T-cell (primary cell): ENCODE data around the gene GADD45A. TPM values are rescaled to one million over a fixed set of nuclear protein-coding genes. Genes with fewer than 3 reads are reported as not detected.

ENCODE experiments used
- ATAC-seq, 4 experiments: fragments of 200-7000 bp in 3 of 4; fragments of 150-1000 bp in 1 of 4; cut with Tn5 transposase; replicated peaks in 1 of 4; 1 replicate in 3 of 4; 2 replicates in 1 of 4; pipeline ENCODE4 v1.10.0; 2021; ENCODE audit warnings: moderate library complexity in 3 of 4, mild to moderate bottlenecking in 2 of 4, moderate number of reproducible peaks in 1 of 4
- CTCF ChIA-PET, 2 donors: fragments of 300-600 bp; sonication (Branson Sonifier 250); formaldehyde crosslinking; loops; one replicate each; lab custom pipeline; 2022; ENCODE audit warnings: antibody characterized with exemption in 2 of 2; lab: Charles Lee
- POLR2A ChIA-PET, 2 donors: fragments of 300-600 bp; sonication (Branson Sonifier 250); formaldehyde crosslinking; loops; one replicate each; lab custom pipeline; 2022; ENCODE audit warnings: antibody characterized with exemption in 2 of 2; lab: Charles Lee
- DNase-seq, 35 experiments: peaks; one replicate each; pipeline versions ENCODE4 v3.0.0 to v3.0.0-alpha.2; 2013 to 2023
- H3K27ac ChIP-seq: one replicate; pipeline ENCODE4 v1.5.1; 2013; ENCODE audit warnings: low read length
- H3K27me3 ChIP-seq, 2 experiments: replicated peaks in 1 of 2; 1 replicate in 1 of 2; 2 replicates in 1 of 2; pipeline versions ENCODE4 v1.6.1 to v1.7.0; 2013; ENCODE audit warnings: low read length in 1 of 2, mixed read lengths in 1 of 2; ENCODE audit not compliant: control insufficient read depth in 2 of 2, insufficient read depth in 2 of 2; ENCODE audit errors: extremely low read depth in 1 of 2
- H3K36me3 ChIP-seq, 2 donors: 1 replicate in 1 of 2; 2 replicates in 1 of 2; pipeline versions ENCODE4 v1.6.1 to v1.7.0; 2013; ENCODE audit warnings: low read length in 1 of 2; ENCODE audit not compliant: control insufficient read depth in 2 of 2, insufficient read depth in 1 of 2; ENCODE audit errors: extremely low read depth in 1 of 2
- H3K4me1 ChIP-seq, 2 experiments: 1 replicate in 1 of 2; 2 replicates in 1 of 2; pipeline versions ENCODE4 v1.6.1 to v1.7.0; 2013; ENCODE audit warnings: low read length in 2 of 2, mixed read lengths in 1 of 2; ENCODE audit not compliant: insufficient read depth in 2 of 2, control insufficient read depth in 1 of 2; ENCODE audit errors: extremely low read depth in 1 of 2
- H3K4me3 ChIP-seq, 2 donors: 1 replicate in 1 of 2; 2 replicates in 1 of 2; pipeline versions ENCODE4 v1.5.1 to v1.7.0; 2013; ENCODE audit warnings: mild to moderate bottlenecking in 2 of 2, low read length in 1 of 2, moderate library complexity in 1 of 2; ENCODE audit not compliant: control insufficient read depth in 1 of 2; ENCODE audit errors: extremely low read depth in 1 of 2
- H3K9me3 ChIP-seq: 2 replicates; pipeline ENCODE4 v1.7.0; 2013
- H3K27ac Mint-ChIP-seq, 2 donors: one replicate each; pipeline ENCODE4 v1.8.0; 2020 to 2021; ENCODE audit warnings: mild to moderate bottlenecking in 2 of 2, mixed read lengths in 2 of 2
- H3K27me3 Mint-ChIP-seq, 2 donors: one replicate each; pipeline ENCODE4 v1.8.0; 2021 to 2022; ENCODE audit warnings: mixed read lengths in 2 of 2
- H3K36me3 Mint-ChIP-seq: one replicate; pipeline ENCODE4 v1.8.0; 2021; ENCODE audit warnings: mixed read lengths
- H3K4me1 Mint-ChIP-seq, 3 donors: one replicate each; pipeline ENCODE4 v1.8.0; 2020 to 2022; ENCODE audit warnings: mixed read lengths in 3 of 3, mild to moderate bottlenecking in 1 of 3
- H3K4me3 Mint-ChIP-seq, 3 donors: one replicate each; pipeline ENCODE4 v1.8.0; 2020 to 2022; ENCODE audit warnings: mild to moderate bottlenecking in 3 of 3, mixed read lengths in 3 of 3, moderate library complexity in 3 of 3
- H3K9me3 Mint-ChIP-seq, 3 donors: one replicate each; pipeline ENCODE4 v1.8.0; 2020 to 2022; ENCODE audit warnings: mixed read lengths in 3 of 3
- WGBS: methylation state at CpG from one replicate; pipeline ENCODE4 v1.1.5; 2013; ENCODE audit warnings: missing lambda C conversion rate; ENCODE audit not compliant: insufficient coverage; 5-methylcytosine and 5-hydroxymethylcytosine counted together
- total RNA-seq, 35 experiments: library from RNA in 6 of 35; stranded (reverse) in 6 of 35; fragments of 120-200 nt in 1 of 35; gene quantifications; one replicate each; pipeline versions ENCODE4 v1.2.1 to v1.2.4 and lab custom pipeline; 2013 to 2026

Gene GADD45A, protein sequence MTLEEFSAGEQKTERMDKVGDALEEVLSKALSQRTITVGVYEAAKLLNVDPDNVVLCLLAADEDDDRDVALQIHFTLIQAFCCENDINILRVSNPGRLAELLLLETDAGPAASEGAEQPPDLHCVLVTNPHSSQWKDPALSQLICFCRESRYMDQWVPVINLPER
- total RNA-seq (10 to 100 TPM; 16.0 to 85.8 (median 21.9) TPM), total RNA-seq (lab: John Stamatoyannopoulos, UW) (5.8 to 128 (median 33.6) reads per million in 29 experiments)
- total RNA-seq (2013) = 8.9 TPM

- ChIA-PET CTCF (interaction anchor here (0.6 to 2.1 kb wide), 13 partner anchors 10 to 471 kb away, joined by 3 to 17 read pairs (median 3); no protein-coding TSS in a partner anchor), POLR2A (interaction anchor here (0.6 to 3.3 kb wide), 18 partner anchors 9 to 760 kb away, joined by 3 to 23 read pairs (median 6); partner anchors contain the start of genes DNAI4 (in 1 of the 2) and MIER1 (in 1 of the 2))
- Histone ChIP-seq H3K4me1 (peaks cover 4 to 14% of the 10 kb centered on the region in 2 experiments), H3K4me3 (peak within 1 kb of the TSS; percentile 80 to 84), H3K36me3 (peaks cover 3 to 4% of the 10 kb centered on the region in 2 donors), H3K9me3 (no peaks in the 10 kb centered on the region), H3K27me3 (no peaks in the 10 kb centered on the region), H3K27ac (peak within 1 kb of the TSS; percentile 51)
- H3K9me3 Mint-ChIP-seq = no peaks in the 10 kb centered on the region
- H3K27me3 Mint-ChIP-seq = no peaks in the 10 kb centered on the region
- DNase-seq (peak; percentile 79 to 97 (median 93)), ATAC-seq (peak; percentile 89 to 91 (median 90))
- H3K4me1 Mint-ChIP-seq = peaks cover 29 to 34% (median 31%) of the 10 kb centered on the region in 3 donors
- peaks cover 9% of the 10 kb centered on the region for H3K36me3 Mint-ChIP-seq
- peak within 1 kb of the TSS; percentile 86 to 93 (median 92) for H3K4me3 Mint-ChIP-seq
- H3K27ac Mint-ChIP-seq = peak within 1 kb of the TSS; percentile 82 to 90
- 0% methylated on average over 36 of the region's 39 CpGs for WGBS
These were observed at the start of gene GADD45A for GRCh38 chr1:67685067-67685557. Gene GADD45A, plus strand, starts transcription at chr1:67685201. Its CDS starts 294 bp downstream, at chr1:67685495.

DNA sequence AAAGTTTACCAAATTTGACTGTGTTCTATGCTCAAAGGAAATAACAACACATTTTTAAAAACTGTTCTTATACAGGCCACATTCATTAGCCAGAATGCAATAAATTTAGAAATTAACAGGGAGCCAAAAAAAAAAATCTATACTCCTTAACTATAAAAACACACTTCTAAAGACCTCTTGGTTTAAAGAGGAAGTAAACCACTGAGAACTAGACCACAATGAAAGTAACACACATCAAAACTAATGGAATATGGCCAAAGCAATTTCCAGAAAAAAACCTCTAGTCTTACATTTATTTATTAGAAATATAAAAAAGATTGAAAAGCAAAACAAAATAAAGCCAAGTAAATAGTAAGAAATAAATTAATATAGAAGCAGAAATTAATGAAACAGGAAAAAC, 48.9 kb upstream of the GADD45A start:
- Mint-ChIP-seq H3K27me3 (peaks cover 0 to 2% of the 10 kb centered on the region in 2 donors), H3K27ac (no peak overlapping the region), H3K4me3 (no peak overlapping the region), H3K36me3 (no peaks in the 10 kb centered on the region), H3K9me3 (no peaks in the 10 kb centered on the region), H3K4me1 (peaks cover 16 to 20% (median 17%) of the 10 kb centered on the region in 3 donors)
- DNase-seq (no peak), ATAC-seq (no peak)
- peaks cover 0 to 4% of the 10 kb centered on the region in 2 experiments for H3K27me3 ChIP-seq
- ChIA-PET POLR2A (no interaction called here), CTCF (no interaction called here)
- H3K27ac ChIP-seq = no peak overlapping the region
- peaks cover 0 to 8% of the 10 kb centered on the region in 2 experiments for H3K4me1 ChIP-seq
- no peaks in the 10 kb centered on the region for H3K9me3 ChIP-seq
- H3K36me3 ChIP-seq = no peaks in the 10 kb centered on the region
- H3K4me3 ChIP-seq = no peak overlapping the region

DNA sequence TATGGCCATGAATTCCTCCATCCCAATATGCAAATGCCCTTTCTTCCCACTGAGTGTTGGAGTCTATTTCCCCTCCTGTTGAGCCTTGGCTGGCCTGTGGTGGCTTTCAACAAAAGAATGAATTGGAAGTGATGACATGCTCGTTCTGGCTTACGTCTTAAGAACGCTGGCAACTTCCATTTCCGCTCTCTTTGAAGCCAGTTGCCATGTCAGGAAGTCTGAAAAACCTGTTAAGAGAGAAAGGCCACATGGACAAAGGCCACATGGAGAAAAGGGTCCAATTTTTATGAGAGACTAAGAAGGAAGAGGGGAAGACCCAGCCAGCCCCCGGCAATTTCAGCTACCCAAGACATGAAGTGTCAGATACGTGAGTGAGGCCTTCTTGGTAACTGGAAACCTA, 45.6 kb upstream of the GADD45A start:
- no peak for DNase-seq
- Histone ChIP-seq H3K27me3 (peaks cover 0 to under 1% of the 10 kb centered on the region in 2 experiments), H3K36me3 (no peaks in the 10 kb centered on the region), H3K27ac (no peak overlapping the region), H3K4me3 (no peak overlapping the region), H3K9me3 (no peaks in the 10 kb centered on the region), H3K4me1 (peaks cover 0 to 8% of the 10 kb centered on the region in 2 experiments)
- Mint-ChIP-seq H3K9me3 (no peaks in the 10 kb centered on the region), H3K4me1 (peaks cover 16 to 18% (median 17%) of the 10 kb centered on the region in 3 donors), H3K36me3 (no peaks in the 10 kb centered on the region), H3K4me3 (no peak overlapping the region), H3K27ac (no peak overlapping the region), H3K27me3 (no peaks in the 10 kb centered on the region)
- ChIA-PET CTCF (no interaction called here), POLR2A (interaction anchor here in 1 of 2 donors (0.5 kb wide), 1 partner anchor 46 kb away, joined by 6 read pairs; the partner anchor contains the start of gene GADD45A)
- ATAC-seq = no peak
- WGBS = 93% methylated on average over 6 of the region's 6 CpGs

- no peak overlapping the region for H3K27ac Mint-ChIP-seq
- DNase-seq (no peak), ATAC-seq (no peak)
- H3K4me3 Mint-ChIP-seq = no peak overlapping the region
- H3K27ac ChIP-seq = no peak overlapping the region
- H3K36me3 ChIP-seq = no peaks in the 10 kb centered on the region
- POLR2A ChIA-PET = no interaction called here
- CTCF ChIA-PET = interaction anchor here in 1 of 2 donors (1.4 kb wide), 1 partner anchor 81 kb away, joined by 3 read pairs; no protein-coding TSS in a partner anchor
- no peaks in the 10 kb centered on the region for H3K27me3 ChIP-seq
- H3K4me1 Mint-ChIP-seq = no peaks in the 10 kb centered on the region
- no peaks in the 10 kb centered on the region for H3K9me3 Mint-ChIP-seq
- no peaks in the 10 kb centered on the region for H3K9me3 ChIP-seq
- H3K27me3 Mint-ChIP-seq = no peaks in the 10 kb centered on the region
- 91% methylated on average over 8 of the region's 9 CpGs for WGBS
- H3K4me1 ChIP-seq = no peaks in the 10 kb centered on the region
- H3K4me3 ChIP-seq = no peak overlapping the region
- H3K36me3 Mint-ChIP-seq = no peaks in the 10 kb centered on the region
These were observed 42.4 kb upstream of the GADD45A start for GRCh38 chr1:67642629-67643028.

GRCh38 chr1:67644566-67644965, 40.4 kb upstream of the GADD45A start:
- H3K36me3 Mint-ChIP-seq = no peaks in the 10 kb centered on the region
- Histone ChIP-seq H3K36me3 (no peaks in the 10 kb centered on the region), H3K4me3 (no peak overlapping the region), H3K27me3 (no peaks in the 10 kb centered on the region), H3K4me1 (no peaks in the 10 kb centered on the region), H3K9me3 (no peaks in the 10 kb centered on the region), H3K27ac (no peak overlapping the region)
- H3K4me3 Mint-ChIP-seq = no peak overlapping the region
- no peaks in the 10 kb centered on the region for H3K9me3 Mint-ChIP-seq
- no peak for ATAC-seq
- H3K4me1 Mint-ChIP-seq = no peaks in the 10 kb centered on the region
- 100% methylated on average over 1 of the region's 3 CpGs for WGBS
- no peak overlapping the region for H3K27ac Mint-ChIP-seq
- DNase-seq = no peak
- ChIA-PET POLR2A (no interaction called here), CTCF (no interaction called here)
- H3K27me3 Mint-ChIP-seq = no peaks in the 10 kb centered on the region

GRCh38 chr1:67645495-67646144, 39.4 kb upstream of the GADD45A start:
- no peak overlapping the region for H3K4me3 ChIP-seq
- ChIA-PET CTCF (no interaction called here), POLR2A (no interaction called here)
- Mint-ChIP-seq H3K27me3 (no peaks in the 10 kb centered on the region), H3K27ac (no peak overlapping the region), H3K9me3 (no peaks in the 10 kb centered on the region), H3K36me3 (no peaks in the 10 kb centered on the region), H3K4me3 (no peak overlapping the region), H3K4me1 (no peaks in the 10 kb centered on the region)
- no peak for ATAC-seq
- WGBS = 100% methylated on average over 1 of the region's 3 CpGs
- no peak overlapping the region for H3K27ac ChIP-seq
- H3K36me3 ChIP-seq = no peaks in the 10 kb centered on the region
- no peaks in the 10 kb centered on the region for H3K9me3 ChIP-seq
- no peak for DNase-seq
- no peaks in the 10 kb centered on the region for H3K27me3 ChIP-seq
- no peaks in the 10 kb centered on the region for H3K4me1 ChIP-seq
